HFFc6 (cell line): ENCODE results near the gene PRIM1. TPM values are rescaled to one million over a fixed set of nuclear protein-coding genes. Genes with fewer than 3 reads are reported as not detected.

ENCODE experiments used
- DNase-seq: peaks from one replicate; pipeline ENCODE4 v3.0.0-alpha.2; 2018
- H3K27ac Mint-ChIP-seq: 2 replicates; pipeline ENCODE4 v1.8.0; 2020; ENCODE audit warnings: mild to moderate bottlenecking, mixed read lengths
- H3K27me3 Mint-ChIP-seq: 2 replicates; pipeline ENCODE4 v1.8.0; 2021; ENCODE audit warnings: mild to moderate bottlenecking, moderate library complexity, mixed read lengths; ENCODE audit not compliant: insufficient read depth
- H3K36me3 Mint-ChIP-seq: 2 replicates; pipeline ENCODE4 v1.8.0; 2021; ENCODE audit warnings: low read depth, mixed read lengths
- H3K4me1 Mint-ChIP-seq: 2 replicates; pipeline ENCODE4 v1.8.0; 2020; ENCODE audit warnings: low read depth, mixed read lengths
- H3K4me3 Mint-ChIP-seq: 2 replicates; pipeline ENCODE4 v1.8.0; 2020; ENCODE audit warnings: mild to moderate bottlenecking, moderate library complexity, mixed read lengths
- H3K9me3 Mint-ChIP-seq: 2 replicates; pipeline ENCODE4 v1.8.0; 2020; ENCODE audit warnings: mild to moderate bottlenecking, mixed read lengths
- total RNA-seq, 6 experiments: library from RNA; stranded (reverse); fragmentation: NEBNext Ultra II Directional; extraction: Animal tissue kit (Norgen Biotek cat#: 25700); gene quantifications; 2 replicates in 1 of 6; 3 replicates in 5 of 6; pipeline ENCODE4 v1.2.3, GENCODE V29; 2021
- TF ChIP-seq, protein P1 (sequence below): fragments of 200-600 bp; sonication (generic); IDR thresholded peaks from 2 replicates; pipeline ENCODE4 v1.5.0; 2021; ENCODE audit warnings: antibody characterized with exemption, mild to moderate bottlenecking

The PRIM1 gene
- total RNA-seq, 6 experiments from 2014 or later, result 5.8 to 13.1 (median 10.7) TPM

DNA sequence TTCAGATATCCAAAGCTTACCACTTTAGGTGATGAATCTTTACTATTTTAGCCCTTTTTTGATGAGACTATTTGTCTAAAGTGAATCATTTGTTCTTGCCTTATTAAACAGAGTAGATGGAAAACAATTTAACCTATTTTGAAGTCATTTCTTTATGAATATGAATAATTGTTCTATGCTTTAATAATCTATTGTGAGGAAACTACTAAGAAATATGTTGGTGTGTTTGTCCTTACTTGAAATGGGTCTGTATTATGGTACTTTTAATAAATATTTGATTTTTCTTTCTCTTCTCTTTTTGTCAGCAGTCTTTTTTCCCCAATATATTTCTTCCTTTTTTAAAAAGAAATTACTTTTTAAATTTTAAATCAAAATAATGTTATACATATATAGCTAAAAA, 35.4 kb upstream of the PRIM1 start:
- peaks cover 3% of the 10 kb centered on the region for H3K27me3 Mint-ChIP-seq
- no peaks in the 10 kb centered on the region for H3K4me1 Mint-ChIP-seq
- DNase-seq, result no peak
- no peaks in the 10 kb centered on the region for H3K36me3 Mint-ChIP-seq
- H3K4me3 Mint-ChIP-seq, result no peak overlapping the region
- no peaks in the 10 kb centered on the region; the same call in 1 of the 2 replicates for H3K9me3 Mint-ChIP-seq
- H3K27ac Mint-ChIP-seq, result no peak overlapping the region
- TF ChIP-seq, protein P1, sequence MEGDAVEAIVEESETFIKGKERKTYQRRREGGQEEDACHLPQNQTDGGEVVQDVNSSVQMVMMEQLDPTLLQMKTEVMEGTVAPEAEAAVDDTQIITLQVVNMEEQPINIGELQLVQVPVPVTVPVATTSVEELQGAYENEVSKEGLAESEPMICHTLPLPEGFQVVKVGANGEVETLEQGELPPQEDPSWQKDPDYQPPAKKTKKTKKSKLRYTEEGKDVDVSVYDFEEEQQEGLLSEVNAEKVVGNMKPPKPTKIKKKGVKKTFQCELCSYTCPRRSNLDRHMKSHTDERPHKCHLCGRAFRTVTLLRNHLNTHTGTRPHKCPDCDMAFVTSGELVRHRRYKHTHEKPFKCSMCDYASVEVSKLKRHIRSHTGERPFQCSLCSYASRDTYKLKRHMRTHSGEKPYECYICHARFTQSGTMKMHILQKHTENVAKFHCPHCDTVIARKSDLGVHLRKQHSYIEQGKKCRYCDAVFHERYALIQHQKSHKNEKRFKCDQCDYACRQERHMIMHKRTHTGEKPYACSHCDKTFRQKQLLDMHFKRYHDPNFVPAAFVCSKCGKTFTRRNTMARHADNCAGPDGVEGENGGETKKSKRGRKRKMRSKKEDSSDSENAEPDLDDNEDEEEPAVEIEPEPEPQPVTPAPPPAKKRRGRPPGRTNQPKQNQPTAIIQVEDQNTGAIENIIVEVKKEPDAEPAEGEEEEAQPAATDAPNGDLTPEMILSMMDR, result no peak

DNA sequence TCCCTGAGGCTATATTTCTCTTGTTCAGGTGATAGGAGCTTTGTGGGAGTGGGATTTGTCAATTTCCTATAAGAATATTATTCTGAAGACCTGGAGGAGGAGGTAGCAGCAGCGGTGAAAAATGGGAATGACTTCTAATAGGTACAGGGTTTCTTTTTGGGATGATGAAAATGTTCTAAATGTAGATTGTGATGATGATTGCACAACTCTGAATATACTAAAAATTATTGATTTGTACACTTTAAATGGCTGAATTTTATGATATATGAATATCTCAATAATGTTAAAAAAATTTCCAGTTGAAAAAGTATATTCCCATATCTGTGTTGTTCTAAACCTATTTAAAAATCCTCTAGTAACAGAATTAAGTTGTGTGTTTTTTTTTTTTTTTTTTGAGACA, 33.8 kb upstream of the PRIM1 start:
- peaks cover 5% of the 10 kb centered on the region for H3K27me3 Mint-ChIP-seq
- H3K36me3 Mint-ChIP-seq, result no peaks in the 10 kb centered on the region
- no peaks in the 10 kb centered on the region; the same call in 1 of the 2 replicates for H3K9me3 Mint-ChIP-seq
- no peaks in the 10 kb centered on the region for H3K4me1 Mint-ChIP-seq
- H3K27ac Mint-ChIP-seq, result no peak overlapping the region
- TF ChIP-seq, protein P1, result no peak
- DNase-seq, result no peak
- H3K4me3 Mint-ChIP-seq, result no peak overlapping the region

DNA sequence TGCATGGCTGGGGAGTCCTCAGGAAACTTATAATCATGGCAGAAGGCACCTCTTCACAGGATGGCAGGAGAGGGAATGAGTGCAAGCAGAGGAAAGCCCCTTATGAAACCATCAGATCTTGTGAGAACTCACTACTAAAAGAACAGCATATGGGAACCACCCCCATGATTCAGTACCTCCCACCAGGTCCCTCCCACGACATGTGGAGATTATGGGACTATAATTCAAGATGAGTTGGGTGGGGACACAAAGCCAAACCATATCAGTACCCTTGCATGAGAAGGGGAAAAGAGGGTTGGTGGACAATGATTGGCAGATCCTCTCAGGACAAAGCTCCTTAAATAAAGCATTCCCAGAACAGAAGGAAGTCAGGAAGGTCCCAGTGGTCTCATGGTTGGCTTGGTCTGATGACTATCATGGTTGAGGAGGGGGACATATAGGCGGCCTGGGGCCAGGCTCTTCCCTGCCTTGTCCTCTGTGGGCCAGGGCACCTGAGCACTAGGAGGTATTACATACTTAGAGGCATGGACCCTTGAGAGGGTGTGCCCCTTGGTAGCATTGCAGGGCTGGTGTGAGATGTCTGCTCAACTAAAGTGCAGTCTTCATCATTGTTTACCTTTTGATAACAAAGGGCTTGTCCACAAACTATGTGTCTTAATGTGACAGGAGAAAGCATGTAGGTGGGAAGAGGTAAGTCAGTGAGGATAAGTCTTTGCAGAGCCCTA, 33.2 kb upstream of the PRIM1 start:
- TF ChIP-seq, protein P1, result no peak
- H3K36me3 Mint-ChIP-seq, result no peaks in the 10 kb centered on the region
- H3K27me3 Mint-ChIP-seq, result peaks cover 2% of the 10 kb centered on the region
- H3K4me3 Mint-ChIP-seq, result no peak overlapping the region
- no peak for DNase-seq
- H3K27ac Mint-ChIP-seq, result no peak overlapping the region
- H3K4me1 Mint-ChIP-seq, result no peaks in the 10 kb centered on the region
- no peaks in the 10 kb centered on the region for H3K9me3 Mint-ChIP-seq

- H3K9me3 Mint-ChIP-seq, result no peaks in the 10 kb centered on the region
- H3K27ac Mint-ChIP-seq, result no peak overlapping the region
- H3K4me1 Mint-ChIP-seq, result no peaks in the 10 kb centered on the region
- no peak for DNase-seq
- H3K27me3 Mint-ChIP-seq, result peaks cover 3% of the 10 kb centered on the region
- TF ChIP-seq, protein P1, result no peak
- H3K4me3 Mint-ChIP-seq, result no peak overlapping the region
- H3K36me3 Mint-ChIP-seq, result no peaks in the 10 kb centered on the region
These were observed 29.6 kb upstream of the PRIM1 start for GRCh38 chr12:56781726-56782125.

- no peaks in the 10 kb centered on the region for H3K4me1 Mint-ChIP-seq
- peaks cover 7% of the 10 kb centered on the region for H3K27me3 Mint-ChIP-seq
- TF ChIP-seq, protein P1, result no peak
- H3K9me3 Mint-ChIP-seq, result no peaks in the 10 kb centered on the region
- DNase-seq, result no peak
- no peaks in the 10 kb centered on the region for H3K36me3 Mint-ChIP-seq
- no peak overlapping the region for H3K27ac Mint-ChIP-seq
- no peak overlapping the region for H3K4me3 Mint-ChIP-seq
These were observed 26.6 kb upstream of the PRIM1 start for GRCh38 chr12:56778756-56779155.
